HL-60/S4 (cell line): Measurements from ENCODE around the gene CNDP1.

Experiments used
- in situ Hi-C: fragments of 300-500 bp; cut with MboI; formaldehyde crosslinking; loops from 2 replicates; pipeline ENCODE4 v1.14.3; 2022; ENCODE audit warnings: low sequenced_read_pairs

The CNDP1 gene

DNA sequence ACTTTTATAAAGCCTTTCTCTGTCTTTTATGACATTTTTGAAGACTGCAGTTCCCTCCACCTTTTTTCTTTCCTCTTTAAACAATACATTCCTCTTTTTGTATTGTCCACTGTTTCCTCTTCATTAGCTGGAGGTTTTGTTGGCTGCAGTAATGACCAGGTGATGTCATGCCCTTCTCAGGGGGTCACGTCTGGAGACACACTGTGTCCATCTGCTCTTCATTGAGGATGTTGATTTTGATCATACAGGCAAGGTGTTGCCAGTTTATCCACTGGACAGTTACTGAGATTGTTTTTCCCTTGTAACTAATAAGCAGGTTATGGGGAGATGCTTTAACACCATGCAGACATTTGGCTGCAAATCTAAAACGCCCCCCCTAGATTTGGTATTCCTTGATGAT lies 83.2 kb downstream of the CNDP1 start:
- in situ Hi-C loops, result no loop called here

DNA sequence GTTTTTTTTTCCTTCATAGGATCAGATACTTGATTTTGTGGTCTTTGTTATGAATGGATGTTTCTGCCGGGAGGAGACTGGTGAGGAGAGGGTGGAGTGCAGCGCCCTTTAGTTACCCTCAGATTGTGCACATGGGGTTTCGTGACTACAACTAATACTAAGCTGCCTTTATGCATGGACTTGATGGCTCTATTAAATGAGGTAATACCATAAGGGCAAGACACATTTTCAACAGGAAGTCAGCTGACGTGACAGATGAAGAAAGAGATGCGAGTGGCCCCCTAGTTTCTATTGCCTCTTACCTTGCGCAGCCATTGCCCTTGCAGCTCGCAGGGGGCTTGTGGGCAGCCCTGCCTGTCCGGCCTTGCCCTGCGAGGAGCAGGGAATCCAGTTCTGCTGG lies 87.8 kb downstream of the CNDP1 start:
- in situ Hi-C loops, result no loop called here

DNA sequence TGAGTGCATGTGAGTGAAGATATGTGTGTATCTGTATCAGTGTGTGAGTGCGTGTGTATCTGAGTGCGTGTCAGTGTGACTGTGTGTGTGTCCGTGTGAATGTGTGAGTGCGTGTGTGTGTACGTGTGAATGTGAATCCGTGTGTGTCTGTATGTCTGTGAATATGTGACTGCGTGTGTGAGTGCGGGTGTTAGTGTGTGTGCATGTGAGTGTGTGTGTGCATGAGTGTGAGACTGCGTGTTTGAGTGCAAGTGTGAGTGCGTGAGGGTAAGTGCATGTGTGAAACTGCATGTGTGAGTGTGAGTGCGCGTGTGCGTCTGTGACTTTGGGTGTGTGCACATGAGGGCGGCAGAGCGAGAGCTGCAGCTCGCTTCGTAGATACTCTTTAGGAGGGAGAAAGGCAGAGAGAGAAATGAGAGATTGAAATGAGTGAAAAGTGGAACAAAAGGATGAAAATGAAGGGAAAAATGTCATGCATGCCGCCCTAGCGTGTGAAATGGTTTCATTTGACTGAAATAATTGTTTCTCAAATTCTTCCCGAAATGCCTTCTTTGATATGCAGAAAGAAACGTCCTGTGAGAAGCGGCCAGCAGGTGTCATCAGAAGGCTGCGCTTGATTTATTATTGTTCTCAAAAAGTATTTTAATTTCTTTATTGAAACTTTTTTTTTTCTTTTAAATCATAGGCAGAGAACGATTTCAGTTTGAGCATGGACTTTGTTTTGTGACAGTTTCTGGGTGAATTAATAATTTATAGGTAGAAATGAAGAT lies 88.9 kb downstream of the CNDP1 start:
- in situ Hi-C loops, result no loop called here

DNA sequence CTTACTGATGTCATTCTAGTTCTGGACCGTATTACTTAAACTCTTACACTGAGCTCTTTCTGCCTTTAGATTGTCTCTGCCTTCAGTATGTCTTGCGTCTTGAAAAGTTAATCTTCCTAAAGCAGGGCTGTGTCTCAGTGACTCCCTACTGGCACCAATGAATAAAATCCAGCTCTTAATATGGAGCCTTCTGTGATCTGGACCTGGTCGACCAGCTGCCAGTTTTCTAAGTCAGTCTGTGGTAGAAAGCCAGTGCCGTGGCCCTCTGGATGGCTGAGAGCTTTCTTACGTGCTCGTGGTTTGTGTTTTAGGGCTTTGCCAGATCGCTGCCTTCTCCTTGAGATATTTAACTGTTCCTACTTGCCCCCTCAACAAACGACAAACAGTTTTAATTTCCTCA lies 90.2 kb downstream of the CNDP1 start:
- in situ Hi-C loops, result no loop called here

DNA sequence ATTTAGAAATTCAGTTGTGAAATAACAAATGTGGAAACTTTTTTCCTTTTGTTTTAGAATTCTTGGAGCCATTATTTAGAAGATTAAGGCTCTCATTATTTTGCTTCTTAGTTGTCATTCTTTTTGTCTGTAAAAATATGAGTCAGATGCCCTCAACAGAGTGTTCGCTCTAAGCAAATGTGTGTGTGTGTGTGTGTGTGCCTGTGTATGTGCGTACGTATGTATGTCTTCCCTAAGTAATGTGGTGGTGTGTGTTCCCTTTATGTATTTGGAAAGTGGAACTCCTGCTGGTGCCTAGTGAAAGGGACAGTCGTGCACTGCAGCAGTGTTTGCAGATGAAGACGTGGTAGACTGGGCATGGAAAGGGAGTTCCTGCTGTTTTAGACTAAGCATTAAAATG lies 90.9 kb downstream of the CNDP1 start:
- in situ Hi-C loops, result no loop called here

DNA sequence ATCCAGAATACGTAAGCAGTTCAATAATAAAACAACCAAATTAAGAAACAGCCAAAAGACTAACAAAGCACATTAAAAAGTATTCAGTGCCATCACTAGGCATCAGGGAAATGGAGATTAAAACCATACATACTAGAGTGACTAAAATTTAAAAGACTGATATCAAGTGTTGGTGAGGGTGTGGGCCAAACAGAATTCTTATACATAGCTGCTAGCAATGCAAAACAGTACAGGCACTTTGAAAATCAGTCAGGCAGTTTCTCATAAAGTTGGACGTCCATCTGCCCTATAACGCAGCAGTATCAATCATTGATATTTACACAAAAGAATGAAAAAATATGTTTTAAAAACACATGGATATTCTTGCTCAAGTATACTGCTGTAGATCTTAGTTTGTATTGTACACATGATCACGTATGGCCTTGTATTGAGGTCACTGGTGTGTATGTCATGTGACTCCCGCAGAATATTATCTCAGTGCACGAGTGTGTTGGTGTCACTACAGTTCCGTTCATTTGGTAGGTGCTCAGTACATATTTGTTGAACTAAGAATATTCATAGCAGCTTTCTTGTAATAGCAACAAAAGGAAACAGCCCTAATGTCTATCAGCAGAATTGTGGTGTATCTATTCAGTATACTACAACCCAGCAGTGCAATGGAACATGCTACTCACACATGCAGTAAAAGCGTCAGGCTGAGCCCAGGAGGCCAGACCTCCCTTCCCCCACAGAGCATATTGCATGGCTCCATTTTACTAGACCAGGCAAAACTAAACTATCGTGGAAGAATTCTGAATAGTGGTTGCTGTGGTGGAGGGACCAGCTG lies 92.0 kb downstream of the CNDP1 start:
- in situ Hi-C loops, result no loop called here

DNA sequence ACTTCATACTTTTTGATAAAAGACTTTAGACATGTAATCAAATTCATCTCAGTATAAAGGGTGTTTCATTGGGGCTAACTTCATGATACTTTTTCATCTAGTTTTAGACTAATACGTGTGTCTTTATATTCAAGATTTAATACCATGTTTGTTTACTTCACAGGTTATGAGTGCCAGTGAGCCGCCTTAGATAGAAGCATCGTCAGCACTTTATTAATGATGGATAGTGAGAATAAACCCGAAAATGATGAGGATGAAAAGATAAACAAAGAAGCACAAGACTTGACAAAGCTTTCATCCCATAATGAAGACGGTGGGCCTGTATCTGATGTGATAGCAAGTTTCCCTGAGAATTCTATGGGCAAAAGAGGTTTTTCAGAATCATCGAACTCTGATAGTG lies 96.5 kb downstream of the CNDP1 start:
- in situ Hi-C loops, result no loop called here

DNA sequence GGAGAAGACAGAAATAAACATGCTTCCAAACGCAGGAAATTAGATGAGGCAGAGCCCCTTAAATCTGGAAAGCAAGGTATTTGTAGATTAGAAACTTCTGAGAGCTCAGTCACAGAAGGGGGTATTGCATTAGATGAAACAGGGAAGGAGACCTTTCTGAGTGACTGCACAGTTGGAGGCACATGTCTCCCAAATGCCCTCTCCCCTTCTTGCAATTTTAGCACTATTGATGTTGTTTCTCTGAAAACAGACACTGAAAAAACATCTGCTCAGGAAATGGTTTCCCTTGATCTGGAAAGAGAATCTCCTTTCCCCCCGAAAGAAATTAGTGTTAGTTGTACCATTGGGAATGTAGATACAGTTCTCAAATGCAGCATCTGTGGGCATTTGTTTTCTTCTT lies 96.9 kb downstream of the CNDP1 start:
- in situ Hi-C loops, result no loop called here

DNA sequence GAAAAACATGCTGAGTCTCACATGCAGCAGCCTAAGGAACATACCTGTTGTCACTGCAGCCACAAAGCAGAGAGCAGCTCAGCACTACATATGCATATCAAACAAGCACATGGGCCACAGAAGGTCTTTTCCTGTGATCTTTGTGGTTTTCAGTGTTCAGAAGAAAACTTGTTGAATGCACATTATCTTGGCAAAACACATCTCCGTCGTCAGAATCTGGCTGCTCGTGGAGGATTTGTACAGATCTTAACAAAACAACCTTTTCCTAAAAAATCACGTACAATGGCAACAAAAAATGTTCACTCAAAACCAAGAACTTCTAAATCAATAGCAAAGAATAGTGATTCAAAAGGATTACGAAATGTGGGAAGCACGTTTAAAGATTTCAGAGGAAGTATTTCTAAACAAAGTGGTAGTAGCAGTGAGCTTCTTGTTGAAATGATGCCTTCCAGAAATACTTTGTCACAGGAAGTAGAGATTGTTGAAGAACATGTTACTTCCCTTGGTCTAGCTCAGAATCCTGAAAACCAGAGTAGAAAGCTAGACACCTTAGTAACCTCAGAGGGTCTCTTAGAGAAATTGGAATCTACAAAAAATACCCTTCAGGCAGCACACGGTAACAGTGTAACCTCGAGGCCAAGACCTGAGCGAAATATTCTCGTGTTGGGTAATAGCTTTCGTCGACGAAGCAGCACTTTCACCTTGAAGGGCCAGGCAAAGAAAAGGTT lies 97.5 kb downstream of the CNDP1 start:
- in situ Hi-C loops, result no loop called here

DNA sequence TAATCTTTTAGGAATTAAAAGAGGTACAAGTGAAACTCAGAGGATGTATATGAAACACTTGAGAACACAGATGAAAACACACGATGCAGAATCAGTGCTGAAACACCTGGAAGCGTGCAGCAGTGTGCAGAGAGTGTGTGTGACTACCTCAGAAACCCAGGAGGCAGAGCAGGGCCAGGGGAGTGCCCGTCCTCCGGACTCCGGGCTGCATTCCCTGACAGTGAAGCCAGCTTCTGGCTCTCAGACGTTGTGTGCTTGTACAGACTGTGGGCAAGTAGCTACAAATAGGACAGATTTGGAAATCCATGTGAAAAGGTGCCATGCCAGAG lies 98.0 kb downstream of the CNDP1 start:
- in situ Hi-C loops, result no loop called here

DNA sequence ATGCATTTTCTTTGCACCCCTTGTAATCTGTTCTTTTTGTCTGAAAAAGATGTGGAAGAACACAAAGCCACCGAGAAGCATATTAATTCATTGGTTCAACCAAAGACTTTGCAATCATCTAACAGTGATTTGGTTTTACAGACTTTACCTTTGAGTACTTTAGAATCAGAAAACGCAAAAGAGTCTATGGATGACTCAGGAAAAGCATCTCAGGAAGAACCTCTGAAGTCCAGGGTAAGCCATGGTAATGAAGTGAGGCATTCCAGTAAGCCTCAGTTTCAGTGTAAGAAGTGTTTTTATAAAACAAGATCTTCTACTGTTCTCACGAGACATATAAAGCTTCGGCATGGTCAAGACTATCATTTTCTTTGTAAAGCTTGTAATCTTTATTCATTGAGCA lies 98.6 kb downstream of the CNDP1 start:
- in situ Hi-C loops, result no loop called here

DNA sequence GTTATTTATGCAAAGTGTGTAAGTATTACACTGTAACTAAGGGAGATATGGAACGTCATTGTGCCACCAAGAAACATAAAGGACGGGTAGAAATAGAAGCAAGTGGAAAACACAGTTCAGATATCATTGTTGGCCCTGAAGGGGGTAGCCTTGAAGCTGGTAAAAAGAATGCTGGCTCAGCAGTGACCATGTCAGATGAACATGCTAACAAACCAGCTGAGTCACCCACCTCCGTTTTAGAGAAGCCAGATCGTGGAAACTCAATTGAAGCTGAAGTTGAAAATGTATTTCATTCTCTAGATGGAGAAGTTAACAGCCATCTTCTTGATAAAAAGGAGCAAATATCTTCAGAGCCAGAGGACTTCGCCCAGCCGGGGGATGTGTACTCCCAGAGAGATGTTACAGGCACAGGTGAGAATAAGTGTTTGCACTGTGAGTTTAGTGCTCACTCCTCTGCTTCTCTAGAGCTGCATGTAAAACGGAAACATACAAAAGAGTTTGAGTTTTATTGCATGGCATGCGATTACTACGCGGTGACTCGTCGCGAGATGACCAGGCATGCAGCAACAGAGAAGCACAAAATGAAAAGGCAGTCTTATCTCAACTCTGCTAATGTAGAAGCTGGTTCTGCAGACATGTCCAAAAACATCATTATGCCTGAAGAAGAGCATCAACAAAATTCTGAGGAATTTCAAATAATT lies 99.5 kb downstream of the CNDP1 start:
- in situ Hi-C loops, result no loop called here

DNA sequence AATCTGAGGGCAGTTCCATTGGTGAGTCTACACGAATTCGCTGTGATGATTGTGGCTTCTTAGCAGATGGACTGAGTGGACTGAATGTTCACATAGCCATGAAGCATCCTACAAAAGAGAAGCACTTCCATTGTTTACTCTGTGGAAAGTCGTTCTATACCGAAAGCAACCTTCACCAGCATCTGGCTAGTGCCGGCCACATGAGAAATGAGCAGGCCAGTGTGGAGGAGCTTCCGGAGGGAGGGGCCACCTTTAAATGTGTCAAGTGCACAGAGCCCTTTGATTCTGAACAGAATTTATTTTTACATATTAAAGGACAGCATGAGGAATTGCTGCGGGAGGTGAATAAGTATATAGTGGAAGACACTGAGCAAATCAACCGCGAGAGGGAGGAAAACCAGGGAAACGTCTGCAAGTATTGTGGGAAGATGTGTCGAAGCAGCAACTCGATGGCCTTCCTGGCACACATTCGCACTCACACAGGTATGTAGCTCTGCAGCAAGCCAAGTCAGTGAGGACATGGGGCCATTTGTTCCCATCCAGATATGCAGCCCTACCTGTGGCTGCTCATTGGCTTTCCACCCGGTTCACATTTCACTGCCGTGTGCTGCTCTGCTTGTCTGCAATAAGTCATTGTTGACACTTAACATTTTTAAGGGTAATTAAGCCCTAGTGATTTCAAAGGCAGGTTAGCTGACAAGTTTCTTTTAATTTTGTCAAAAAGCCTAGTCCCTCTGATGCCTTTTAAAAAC lies 101.1 kb downstream of the CNDP1 start:
- in situ Hi-C loops, result no loop called here
